ENCODE measurements around the gene C9orf78.

The C9orf78 gene

GRCh38 chr9:129839324-129840023 lies 4.4 kb upstream of the C9orf78 start:
- peak; percentile 83 for DNase-seq

GRCh38 chr9:129838707-129839259 lies 3.7 kb upstream of the C9orf78 start:
- no peak for DNase-seq

- no peak for DNase-seq
Observed at GRCh38 chr9:129836311-129837007, 1.4 kb upstream of the C9orf78 start.

GRCh38 chr9:129835860-129836223 lies 767 bp upstream of the C9orf78 start:
- no peak for DNase-seq

GRCh38 chr9:129834489-129835127 lies 467 bp downstream of the C9orf78 start:
- DNase-seq = no peak

GRCh38 chr9:129832982-129833381 lies 2.1 kb downstream of the C9orf78 start:
- DNase-seq = no peak

- DNase-seq = no peak
Observed at GRCh38 chr9:129828969-129829368, 6.1 kb downstream of the C9orf78 start.

- DNase-seq = no peak
Observed at GRCh38 chr9:129828051-129828450, 7.0 kb downstream of the C9orf78 start.

GRCh38 chr9:129826759-129827158 lies 8.3 kb downstream of the C9orf78 start:
- no peak for DNase-seq

GRCh38 chr9:129826344-129826743 lies 8.7 kb downstream of the C9orf78 start:
- DNase-seq = no peak

- DNase-seq = peak; percentile 95
Observed at GRCh38 chr9:129823935-129824601, 11.0 kb downstream of the C9orf78 start, which contains the start of gene TOR1A. TOR1A (minus strand) TSS chr9:129824136; CDS start chr9:129824085, 51 bp downstream.

- DNase-seq = no peak
Observed at GRCh38 chr9:129823542-129823934, 11.5 kb downstream of the C9orf78 start.

GRCh38 chr9:129822898-129823541 lies 12.1 kb downstream of the C9orf78 start:
- DNase-seq = no peak

- no peak for DNase-seq
Observed at GRCh38 chr9:129816501-129817435, 18.3 kb downstream of the C9orf78 start.

GRCh38 chr9:129815278-129815677 lies 19.8 kb downstream of the C9orf78 start:
- DNase-seq = no peak

GRCh38 chr9:129814432-129815223 lies 20.4 kb downstream of the C9orf78 start:
- no peak for DNase-seq

- no peak for DNase-seq
Observed at GRCh38 chr9:129813661-129814060, 21.4 kb downstream of the C9orf78 start.

- no peak for DNase-seq
Observed at GRCh38 chr9:129812385-129812784, 22.7 kb downstream of the C9orf78 start.

- no peak for DNase-seq
Observed at GRCh38 chr9:129811967-129812363, 23.1 kb downstream of the C9orf78 start.

GRCh38 chr9:129810788-129811187 lies 24.3 kb downstream of the C9orf78 start:
- no peak for DNase-seq

GRCh38 chr9:129810116-129810515 lies 25.0 kb downstream of the C9orf78 start:
- no peak for DNase-seq

All from NCI-H2029 (cell line).